Upper lobe of left lung (tissue), 6 donors: ENCODE results near the gene SFXN5. TPM values are rescaled to one million over a fixed set of nuclear protein-coding genes. Genes with fewer than 3 reads are reported as not detected.

Source experiments
- ATAC-seq, 2 donors: fragments of 200-7000 bp; cut with Tn5 transposase; one replicate each; pipeline ENCODE4 v1.9.1; 2022; ENCODE audit warnings: mild to moderate bottlenecking in 2 of 2, moderate library complexity in 2 of 2; ENCODE audit not compliant: low FRiP score in 2 of 2
- DNase-seq, 2 donors: peaks; one replicate each; pipeline ENCODE4 v3.0.0-alpha.2; 2019 to 2020
- H3K27ac ChIP-seq, 4 donors: fragments of 200-600 bp; sonication (generic); one replicate each; pipeline ENCODE4 v1.5.1; 2016 to 2019
- H3K27me3 ChIP-seq, 4 donors: fragments of 200-600 bp; sonication (generic); one replicate each; pipeline ENCODE4 v1.5.1; 2017 to 2019
- H3K36me3 ChIP-seq, 4 donors: fragments of 200-600 bp; sonication (generic); one replicate each; pipeline ENCODE4 v1.5.1; 2016 to 2019
- H3K4me1 ChIP-seq, 4 donors: fragments of 200-600 bp; sonication (generic); one replicate each; pipeline ENCODE4 v1.5.1; 2018 to 2019
- H3K4me3 ChIP-seq, 4 donors: fragments of 200-600 bp; sonication (generic); one replicate each; pipeline ENCODE4 v1.5.1; 2017 to 2019; ENCODE audit warnings: mild to moderate bottlenecking in 2 of 4, moderate library complexity in 1 of 4
- H3K9me3 ChIP-seq, 4 donors: fragments of 200-600 bp; sonication (generic); one replicate each; pipeline ENCODE4 v1.5.1; 2018 to 2019
- EP300 ChIP-seq, 4 donors: sonication (generic); formaldehyde crosslinking; IDR thresholded peaks; one replicate each; pipeline ENCODE4 v1.5.1; 2017; ENCODE audit warnings: antibody characterized with exemption in 4 of 4, control low read depth in 2 of 4
- POLR2A ChIP-seq, 4 donors: fragments of 450-650 bp; IDR thresholded peaks; one replicate each; pipeline ENCODE4 v1.5.1; 2016 to 2017; ENCODE audit warnings: antibody characterized with exemption in 4 of 4, mild to moderate bottlenecking in 2 of 4
- POLR2AphosphoS5 ChIP-seq, 2 donors: sonication (generic); formaldehyde crosslinking; IDR thresholded peaks; one replicate each; pipeline ENCODE4 v1.5.1; 2017; ENCODE audit warnings: antibody characterized with exemption in 2 of 2
- WGBS, 2 donors: methylation state at CpG; one replicate each; pipeline ENCODE4 v1.1.5; 2017 to 2018; 5-methylcytosine and 5-hydroxymethylcytosine counted together
- total RNA-seq, 6 donors: library from RNA; depleted of rRNA in 4 of 6; stranded (reverse); fragments of >200 nt in 4 of 6; gene quantifications; one replicate each; pipeline versions ENCODE4 v1.1.0 to v1.2.1, GENCODE V29; 2016 to 2021
- TF ChIP-seq, protein P1 (sequence below), 6 experiments: fragments of 450-650 bp in 4 of 6; fragments of 200-600 bp in 2 of 6; sonication (generic) in 2 of 6; IDR thresholded peaks; one replicate each; pipeline ENCODE4 v1.5.1; 2016 to 2019; ENCODE audit warnings: antibody characterized with exemption in 6 of 6
- donor health status: DM: no; HTN: no; CAD: no; lungs with moderate emphysema.
- donor health status: DM: no; HTN: yes; CAD: no; lungs with severe emphysema.

Gene SFXN5
- total RNA-seq, 6 donors from 2014 or later = 10.8 to 44.0 (median 13.7) TPM

DNA sequence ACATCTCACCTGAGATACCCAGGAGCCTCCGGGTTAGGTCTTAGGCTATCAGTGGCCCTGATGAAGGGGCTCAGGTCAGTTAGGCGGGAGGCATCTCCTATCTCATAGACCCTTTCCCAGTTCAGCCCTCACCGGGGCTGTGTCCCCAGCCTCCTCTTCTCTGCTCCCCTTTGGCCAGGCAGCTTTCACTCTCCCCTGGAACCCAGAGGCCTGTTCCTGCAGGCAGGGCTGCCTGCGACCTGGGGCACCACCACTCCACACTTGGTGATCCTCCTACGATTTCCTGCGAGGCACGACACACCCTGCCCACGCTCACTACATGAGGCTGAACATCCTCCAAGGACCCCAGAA lies 51.2 kb downstream of the SFXN5 start:
- no peak overlapping the region for H3K27ac ChIP-seq
- H3K4me3 ChIP-seq = no peak overlapping the region
- H3K4me1 ChIP-seq = no peaks in the 10 kb centered on the region
- TF ChIP-seq EP300 (IDR thresholded peaks at IDR 0.05) (no peak), POLR2AphosphoS5 (IDR thresholded peaks at IDR 0.05) (no peak), POLR2A (IDR thresholded peaks at IDR 0.05) (no peak)
- TF ChIP-seq, protein P1, sequence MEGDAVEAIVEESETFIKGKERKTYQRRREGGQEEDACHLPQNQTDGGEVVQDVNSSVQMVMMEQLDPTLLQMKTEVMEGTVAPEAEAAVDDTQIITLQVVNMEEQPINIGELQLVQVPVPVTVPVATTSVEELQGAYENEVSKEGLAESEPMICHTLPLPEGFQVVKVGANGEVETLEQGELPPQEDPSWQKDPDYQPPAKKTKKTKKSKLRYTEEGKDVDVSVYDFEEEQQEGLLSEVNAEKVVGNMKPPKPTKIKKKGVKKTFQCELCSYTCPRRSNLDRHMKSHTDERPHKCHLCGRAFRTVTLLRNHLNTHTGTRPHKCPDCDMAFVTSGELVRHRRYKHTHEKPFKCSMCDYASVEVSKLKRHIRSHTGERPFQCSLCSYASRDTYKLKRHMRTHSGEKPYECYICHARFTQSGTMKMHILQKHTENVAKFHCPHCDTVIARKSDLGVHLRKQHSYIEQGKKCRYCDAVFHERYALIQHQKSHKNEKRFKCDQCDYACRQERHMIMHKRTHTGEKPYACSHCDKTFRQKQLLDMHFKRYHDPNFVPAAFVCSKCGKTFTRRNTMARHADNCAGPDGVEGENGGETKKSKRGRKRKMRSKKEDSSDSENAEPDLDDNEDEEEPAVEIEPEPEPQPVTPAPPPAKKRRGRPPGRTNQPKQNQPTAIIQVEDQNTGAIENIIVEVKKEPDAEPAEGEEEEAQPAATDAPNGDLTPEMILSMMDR (IDR thresholded peaks at IDR 0.05) = no peak
- DNase-seq (no peak), ATAC-seq (no peak)
- peaks cover 0 to 9% (median 5%) of the 10 kb centered on the region in 4 donors for H3K36me3 ChIP-seq
- H3K27me3 ChIP-seq = no peaks in the 10 kb centered on the region
- H3K9me3 ChIP-seq = no peaks in the 10 kb centered on the region
- WGBS, 2 donors = 86 to 88% methylated on average over 8 of the region's 8 CpGs

DNA sequence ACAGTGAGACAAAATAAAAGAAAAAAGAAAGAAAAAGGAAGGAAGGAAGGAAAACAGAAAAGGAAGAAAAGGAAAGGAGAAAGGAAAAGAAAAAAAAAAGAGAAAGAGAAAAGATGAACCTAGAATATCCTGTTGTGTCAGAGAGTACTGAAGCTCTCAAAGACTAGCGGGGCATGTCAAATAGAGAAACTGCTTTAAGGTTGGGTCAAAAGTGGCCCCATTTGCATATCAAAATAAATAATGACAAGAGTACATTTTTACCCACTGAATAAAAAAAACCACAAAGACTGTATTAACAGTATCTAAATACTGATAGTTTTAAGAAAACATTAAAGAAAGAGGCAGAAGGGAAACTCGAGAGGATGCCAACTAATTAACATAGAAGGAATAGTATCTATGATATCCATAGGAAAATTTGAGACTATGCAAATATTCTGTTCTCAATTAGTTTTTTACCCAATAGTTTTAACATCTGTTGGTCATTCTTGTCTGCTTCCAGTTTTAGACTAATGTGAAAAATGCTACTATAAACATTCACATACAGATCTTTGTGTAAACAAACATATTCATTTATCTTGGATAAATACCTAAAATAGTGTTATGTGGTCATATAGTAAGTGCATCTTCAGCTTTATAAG lies 53.2 kb downstream of the SFXN5 start:
- H3K4me1 ChIP-seq = no peaks in the 10 kb centered on the region
- H3K27ac ChIP-seq = no peak overlapping the region
- no peak overlapping the region for H3K4me3 ChIP-seq
- TF ChIP-seq POLR2AphosphoS5 (IDR thresholded peaks at IDR 0.05) (no peak), POLR2A (IDR thresholded peaks at IDR 0.05) (no peak), EP300 (IDR thresholded peaks at IDR 0.05) (no peak)
- TF ChIP-seq, protein P1 (IDR thresholded peaks at IDR 0.05) = no peak
- H3K36me3 ChIP-seq = peaks cover 0 to 9% (median 5%) of the 10 kb centered on the region in 4 donors
- WGBS, 2 donors = 69 to 88% methylated on average over 2 of the region's 2 CpGs
- ATAC-seq = no peak
- DNase-seq = no peak
- no peaks in the 10 kb centered on the region for H3K27me3 ChIP-seq
- H3K9me3 ChIP-seq = no peaks in the 10 kb centered on the region

DNA sequence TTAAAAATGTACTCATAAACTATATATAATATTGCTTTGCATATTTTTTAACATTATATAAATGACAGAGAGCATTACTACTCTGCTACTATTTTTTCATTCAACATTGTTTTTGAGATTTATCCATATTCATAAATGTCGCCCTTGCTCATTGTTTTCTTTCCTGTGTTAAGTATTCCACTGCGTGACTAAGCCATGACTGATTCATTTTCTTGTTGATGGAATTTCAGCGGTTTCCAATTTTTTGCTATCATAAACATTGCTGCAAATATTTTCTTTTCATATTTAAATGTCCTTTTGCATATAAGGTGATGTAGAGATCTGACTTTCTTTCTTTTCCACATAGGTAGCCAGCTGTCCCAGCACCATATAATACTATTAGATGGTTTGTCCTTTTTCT lies 57.6 kb downstream of the SFXN5 start:
- 84 to 91% methylated on average over 3 of the region's 3 CpGs for WGBS, 2 donors
- Histone ChIP-seq H3K27me3 (no peaks in the 10 kb centered on the region), H3K36me3 (peaks cover 0 to 3% (median 2%) of the 10 kb centered on the region in 4 donors), H3K4me3 (no peak overlapping the region), H3K9me3 (no peaks in the 10 kb centered on the region), H3K27ac (no peak overlapping the region), H3K4me1 (no peaks in the 10 kb centered on the region)
- TF ChIP-seq EP300 (IDR thresholded peaks at IDR 0.05) (no peak), POLR2AphosphoS5 (IDR thresholded peaks at IDR 0.05) (no peak), POLR2A (IDR thresholded peaks at IDR 0.05) (no peak)
- TF ChIP-seq, protein P1 (IDR thresholded peaks at IDR 0.05) = no peak
- ATAC-seq (no peak), DNase-seq (no peak)

DNA sequence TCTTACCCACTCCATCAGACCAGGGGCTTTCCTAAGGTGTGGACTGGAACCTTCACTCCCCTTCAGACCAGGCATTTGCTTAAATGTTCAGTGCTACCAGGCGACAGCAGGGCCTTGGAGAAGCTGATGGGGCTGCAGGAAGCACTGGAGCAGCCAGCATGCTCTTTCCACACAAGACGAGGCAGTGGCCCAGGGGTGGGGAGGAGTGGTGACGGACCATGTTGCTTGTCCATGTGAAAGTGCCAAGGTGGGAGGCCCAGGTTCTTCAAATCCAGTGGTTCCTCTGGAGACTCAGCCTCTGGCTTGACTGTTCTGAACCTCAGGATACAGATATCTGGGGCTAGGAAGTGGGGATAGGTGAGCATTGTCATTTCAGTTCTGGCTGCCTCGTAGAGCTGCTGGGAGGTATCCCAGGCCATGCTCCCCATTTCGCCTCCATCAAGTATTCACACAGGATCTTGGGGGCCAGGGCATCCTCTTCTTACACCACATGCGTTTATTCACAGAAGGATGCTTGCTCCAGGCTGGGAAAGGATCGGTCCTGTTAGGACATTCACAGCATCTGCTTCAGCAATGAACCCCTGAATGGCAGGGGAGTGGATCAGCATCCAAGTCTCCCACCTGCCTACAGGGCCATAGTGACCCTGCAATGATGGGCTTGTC lies 62.2 kb downstream of the SFXN5 start:
- no peaks in the 10 kb centered on the region for H3K4me1 ChIP-seq
- TF ChIP-seq POLR2AphosphoS5 (IDR thresholded peaks at IDR 0.05) (no peak), POLR2A (IDR thresholded peaks at IDR 0.05) (no peak), EP300 (IDR thresholded peaks at IDR 0.05) (no peak)
- TF ChIP-seq, protein P1 (IDR thresholded peaks at IDR 0.05) = no peak
- peaks cover 0 to 11% (median 7%) of the 10 kb centered on the region in 4 donors for H3K36me3 ChIP-seq
- no peaks in the 10 kb centered on the region for H3K27me3 ChIP-seq
- no peak overlapping the region for H3K4me3 ChIP-seq
- H3K9me3 ChIP-seq = no peaks in the 10 kb centered on the region
- 93 to 96% methylated on average over 7 of the region's 7 CpGs for WGBS, 2 donors
- DNase-seq (no peak), ATAC-seq (no peak)
- H3K27ac ChIP-seq = no peak overlapping the region

DNA sequence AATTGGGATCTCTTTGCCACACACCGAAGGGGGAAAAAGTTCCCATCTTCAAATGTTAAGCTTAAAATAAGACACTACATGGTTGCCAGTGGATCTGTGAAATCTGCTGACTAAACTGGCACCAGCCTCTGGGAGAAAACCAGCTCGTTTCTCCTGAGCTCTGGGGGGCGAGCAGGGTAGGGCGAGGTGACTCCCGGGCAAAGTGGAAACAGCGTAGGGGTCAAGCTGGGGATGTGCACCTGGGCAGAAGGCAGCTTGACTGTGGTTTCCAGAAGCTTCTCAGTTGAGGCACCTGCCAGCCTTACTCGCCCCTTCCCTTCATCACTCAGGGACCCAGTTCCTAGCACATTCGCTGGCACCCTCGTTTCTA lies 62.8 kb downstream of the SFXN5 start:
- no peak for ATAC-seq
- TF ChIP-seq, protein P1 (IDR thresholded peaks at IDR 0.05) = no peak
- TF ChIP-seq POLR2A (IDR thresholded peaks at IDR 0.05) (no peak), POLR2AphosphoS5 (IDR thresholded peaks at IDR 0.05) (no peak)
- Histone ChIP-seq H3K27me3 (no peaks in the 10 kb centered on the region), H3K4me1 (no peaks in the 10 kb centered on the region), H3K4me3 (no peak overlapping the region), H3K27ac (no peak overlapping the region), H3K36me3 (peaks cover 0 to 11% (median 7%) of the 10 kb centered on the region in 4 donors), H3K9me3 (no peaks in the 10 kb centered on the region)
- no peak for DNase-seq
- 87 to 95% methylated on average over 9 of the region's 9 CpGs for WGBS, 2 donors
